Raji (cell line): ENCODE results near the gene EPGN.

ENCODE experiments used
- POLR2A ChIP-seq: IDR thresholded peaks from 2 replicates; pipeline ENCODE4 v1.6.1; 2011; ENCODE audit warnings: low read depth, low read length, control low read depth; ENCODE audit not compliant: insufficient read depth

The EPGN gene

DNA sequence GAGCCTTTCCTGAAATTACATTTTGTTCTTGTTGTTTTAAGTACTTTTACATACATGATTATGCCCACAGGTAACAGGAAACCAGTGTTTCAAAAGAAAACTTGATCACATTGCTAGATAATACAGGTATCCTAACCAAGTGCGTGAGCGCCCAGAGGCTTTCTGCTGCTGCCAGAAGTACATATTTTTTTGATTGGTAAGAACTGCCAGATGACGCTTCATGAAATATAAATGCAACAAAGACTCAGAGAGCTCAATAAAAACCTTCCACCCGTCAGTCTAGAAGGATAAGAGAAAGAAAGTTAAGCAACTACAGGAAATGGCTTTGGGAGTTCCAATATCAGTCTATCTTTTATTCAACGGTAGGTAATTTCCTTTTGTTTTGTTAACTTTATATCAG is at the start of gene EPGN:
EPGN (plus strand) TSS at position 256 of the 400 bp plus-strand sequence; CDS start at position 320, 64 bp downstream.
- TF ChIP-seq POLR2A = no peak

DNA sequence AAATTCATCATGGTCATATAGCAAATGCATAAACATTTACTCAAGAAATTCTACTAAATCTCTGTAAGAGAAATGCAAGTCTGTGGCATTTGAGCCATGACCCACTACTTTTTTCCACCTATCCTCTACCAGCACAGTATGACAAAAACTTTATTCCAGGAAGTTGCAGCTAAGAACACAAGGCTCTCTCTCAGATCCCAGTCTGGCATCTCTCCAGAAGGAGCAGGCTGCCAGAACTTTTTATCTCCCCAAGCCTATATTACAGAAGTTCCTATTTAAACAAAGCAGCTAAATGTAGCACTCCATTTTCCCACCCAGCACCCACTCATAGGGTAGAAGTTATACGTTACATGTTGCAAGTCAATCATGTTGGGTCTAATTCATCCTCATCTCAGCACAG is 49.3 kb upstream of the EPGN start:
- TF ChIP-seq POLR2A = no peak

DNA sequence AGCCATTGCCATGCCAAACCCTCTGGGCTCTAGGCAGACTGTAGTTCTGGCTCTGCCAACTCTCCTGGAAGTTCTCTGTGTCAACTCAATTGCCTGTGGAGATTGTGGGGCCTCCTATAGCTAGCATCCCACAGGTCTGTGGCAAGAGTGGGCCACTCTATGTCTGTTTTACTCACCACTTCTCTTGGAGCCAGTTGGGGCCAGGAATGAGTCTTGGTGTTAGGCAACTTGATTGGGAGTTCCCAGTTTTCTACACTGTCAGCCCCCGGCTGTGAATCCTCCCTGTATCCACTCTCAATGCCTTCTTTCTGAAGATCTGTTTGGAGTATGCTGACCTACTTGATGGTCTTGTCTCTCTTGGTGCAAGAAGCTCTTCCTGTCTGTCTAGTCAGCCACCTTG is 48.2 kb upstream of the EPGN start:
- no peak for TF ChIP-seq POLR2A

DNA sequence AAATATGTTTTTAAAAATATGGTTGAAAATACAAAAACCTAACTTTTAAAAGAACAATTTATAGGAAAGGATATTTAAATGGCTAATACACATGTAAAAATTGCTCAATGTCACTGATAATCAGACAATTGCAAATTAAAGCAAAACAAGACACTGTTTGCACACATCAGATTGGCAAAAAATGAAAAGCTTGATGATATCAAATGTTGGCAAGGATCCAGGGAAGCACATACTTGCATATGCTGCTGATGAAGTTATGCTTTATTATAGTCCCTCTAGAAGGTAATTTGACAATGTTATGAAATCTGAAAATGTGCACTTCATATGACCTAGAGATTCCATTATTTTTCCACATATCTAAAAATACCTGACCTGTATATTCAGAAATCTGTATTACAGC is 45.7 kb upstream of the EPGN start:
- no peak for TF ChIP-seq POLR2A

DNA sequence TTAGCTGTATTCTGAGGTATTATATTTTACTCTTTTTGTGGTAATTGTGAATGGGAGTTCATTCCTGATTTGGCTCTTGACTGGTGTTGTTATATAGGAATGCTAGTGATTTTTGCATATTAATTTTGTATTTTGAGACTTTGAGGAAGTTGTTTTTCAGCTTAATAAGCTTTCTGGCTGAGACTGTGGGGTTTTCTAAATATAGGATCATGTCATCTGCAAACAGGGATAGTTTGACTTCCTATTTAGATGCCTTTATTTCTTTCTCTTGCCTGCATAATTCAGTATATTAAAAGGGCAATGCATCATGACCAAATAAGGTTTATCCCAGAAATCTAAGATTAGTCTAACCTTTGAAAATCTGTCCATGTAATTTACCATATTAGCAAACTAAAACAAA is 44.7 kb upstream of the EPGN start:
- TF ChIP-seq POLR2A = no peak

DNA sequence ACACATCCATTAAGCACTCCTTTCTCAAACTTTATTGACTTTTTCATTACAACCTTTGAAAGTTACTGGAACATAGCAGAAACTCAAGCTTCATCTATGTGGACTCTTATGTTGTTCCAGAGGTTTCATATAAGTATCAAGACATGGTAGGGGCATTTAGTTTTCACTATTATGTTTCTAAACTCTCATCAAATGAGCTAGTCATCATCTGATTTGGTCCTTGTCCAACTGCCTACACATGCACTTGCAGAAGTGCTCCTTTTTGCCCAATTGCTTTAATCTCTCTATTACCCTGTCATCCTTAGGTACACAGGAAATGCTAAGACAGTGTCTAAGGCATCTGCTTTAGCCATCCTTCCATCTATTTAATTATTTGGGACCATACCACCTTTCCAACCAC is 42.2 kb upstream of the EPGN start:
- no peak for TF ChIP-seq POLR2A

- TF ChIP-seq POLR2A = no peak
Measured at GRCh38 chr4:74267998-74268606, 40.2 kb upstream of the EPGN start.

- no peak for TF ChIP-seq POLR2A
Measured at GRCh38 chr4:74268643-74269042, 39.6 kb upstream of the EPGN start.

GRCh38 chr4:74278490-74278889 is 29.8 kb upstream of the EPGN start:
- TF ChIP-seq POLR2A = no peak

DNA sequence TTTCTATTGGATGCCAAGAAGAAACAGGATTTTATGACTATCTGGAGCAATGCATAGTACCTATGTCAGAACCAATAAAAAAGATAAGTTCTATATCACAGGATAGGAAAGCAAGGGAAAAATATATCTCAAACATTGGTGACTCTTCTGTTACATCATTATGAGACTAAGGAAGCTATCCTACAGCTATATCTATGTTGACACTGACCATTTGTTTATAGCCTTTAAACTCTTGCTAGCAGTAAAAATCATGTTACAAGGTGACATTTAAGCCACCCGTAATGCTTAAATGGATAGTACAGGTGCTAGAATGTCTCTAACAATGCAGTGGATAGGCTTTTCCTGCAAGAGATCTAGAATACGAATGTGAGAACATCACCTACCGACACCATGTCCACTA is 28.6 kb upstream of the EPGN start:
- TF ChIP-seq POLR2A = no peak

DNA sequence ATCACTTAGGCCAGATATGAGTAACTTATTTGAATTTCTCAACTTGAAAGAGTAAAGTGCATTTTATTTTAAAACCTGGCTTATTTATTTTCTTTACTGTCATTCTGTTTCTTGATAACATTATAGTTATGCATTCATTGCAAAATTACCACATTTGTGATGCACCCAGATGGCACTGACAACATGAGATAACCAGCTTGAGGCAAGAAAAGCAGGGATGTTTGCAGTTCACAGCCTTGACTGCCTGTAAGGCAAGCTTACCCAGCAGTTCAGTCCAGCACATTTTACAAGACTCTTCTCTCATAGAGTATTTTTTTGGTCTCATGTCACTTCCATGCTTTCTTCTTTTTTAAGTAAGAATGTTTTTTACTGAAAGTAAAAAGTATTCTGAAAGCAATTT is 25.3 kb upstream of the EPGN start:
- TF ChIP-seq POLR2A = no peak

DNA sequence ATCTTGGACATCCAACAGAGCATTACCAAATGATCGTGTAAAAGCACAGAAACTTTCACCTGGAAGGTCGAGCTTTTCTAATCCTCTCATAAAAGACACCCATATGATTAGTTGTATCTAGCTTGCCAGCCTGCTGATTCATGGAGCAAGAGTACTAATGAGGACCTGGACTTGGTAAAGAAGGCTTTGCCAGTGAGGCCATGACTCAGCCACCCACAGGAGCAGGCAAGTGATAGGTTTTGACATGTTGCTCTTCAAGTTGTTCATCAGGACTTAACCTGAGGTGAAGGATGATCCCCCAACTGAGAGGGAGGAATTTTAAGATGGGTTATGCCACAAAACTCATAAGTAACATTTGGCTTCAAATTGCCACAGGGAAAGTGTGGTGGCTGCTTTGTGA is 24.7 kb upstream of the EPGN start:
- TF ChIP-seq POLR2A = no peak

DNA sequence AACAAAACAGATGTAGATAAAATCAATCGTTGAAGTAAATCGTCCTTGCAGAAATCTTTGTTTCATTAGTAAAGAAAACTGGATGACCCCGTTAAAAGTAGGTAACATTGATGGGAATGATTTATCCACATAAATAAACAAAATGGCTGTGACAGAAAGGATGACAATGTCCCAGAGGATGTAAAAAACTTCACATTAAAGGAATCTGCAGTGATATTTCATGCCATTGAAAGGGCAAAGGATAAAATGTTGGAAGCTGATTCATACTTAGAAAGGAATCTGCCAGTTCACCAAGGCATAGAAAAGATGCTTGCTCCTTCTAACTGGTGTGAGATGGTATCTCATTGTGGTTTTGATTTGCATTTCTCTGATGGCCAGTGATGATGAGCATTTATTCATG is 24.2 kb upstream of the EPGN start:
- TF ChIP-seq POLR2A = no peak

GRCh38 chr4:74287164-74287563 is 21.1 kb upstream of the EPGN start:
- no peak for TF ChIP-seq POLR2A

DNA sequence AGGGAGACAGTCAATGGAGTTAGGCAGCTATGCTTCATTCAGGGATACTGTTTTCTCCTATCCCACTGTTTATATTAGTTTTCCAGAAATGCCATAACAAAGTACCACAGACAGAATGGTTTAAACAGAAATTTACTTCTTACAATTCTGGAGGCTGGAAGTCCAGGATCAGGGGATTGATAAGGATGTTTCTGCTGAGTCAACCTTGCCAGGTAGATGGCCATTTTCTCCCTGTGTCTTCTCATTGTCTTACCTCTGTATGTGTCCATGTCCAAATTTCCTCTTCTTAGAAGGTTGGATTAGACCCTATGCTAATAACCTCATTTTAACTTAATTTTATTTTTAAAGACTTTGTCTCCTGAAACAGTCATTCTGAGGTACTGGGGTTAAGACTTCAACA is 20.5 kb upstream of the EPGN start:
- no peak for TF ChIP-seq POLR2A

DNA sequence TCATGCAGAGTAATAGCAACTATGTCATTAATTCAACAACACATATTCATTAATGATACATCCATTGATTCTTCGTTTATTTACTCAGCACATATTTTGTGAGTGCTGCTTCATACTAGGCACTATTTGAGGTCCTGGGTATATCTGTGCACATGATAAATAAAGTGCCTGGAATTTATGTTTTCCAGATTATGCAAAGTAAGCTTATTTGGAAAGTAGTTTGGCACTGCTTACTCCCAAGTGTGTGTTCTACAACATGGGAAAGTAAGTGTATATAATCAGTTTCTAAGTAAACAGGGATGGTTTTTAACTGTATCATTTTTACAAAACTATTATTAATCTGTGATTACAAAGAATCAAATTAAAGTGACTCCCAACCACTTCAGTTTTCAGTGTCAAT is 16.8 kb upstream of the EPGN start:
- TF ChIP-seq POLR2A = no peak

DNA sequence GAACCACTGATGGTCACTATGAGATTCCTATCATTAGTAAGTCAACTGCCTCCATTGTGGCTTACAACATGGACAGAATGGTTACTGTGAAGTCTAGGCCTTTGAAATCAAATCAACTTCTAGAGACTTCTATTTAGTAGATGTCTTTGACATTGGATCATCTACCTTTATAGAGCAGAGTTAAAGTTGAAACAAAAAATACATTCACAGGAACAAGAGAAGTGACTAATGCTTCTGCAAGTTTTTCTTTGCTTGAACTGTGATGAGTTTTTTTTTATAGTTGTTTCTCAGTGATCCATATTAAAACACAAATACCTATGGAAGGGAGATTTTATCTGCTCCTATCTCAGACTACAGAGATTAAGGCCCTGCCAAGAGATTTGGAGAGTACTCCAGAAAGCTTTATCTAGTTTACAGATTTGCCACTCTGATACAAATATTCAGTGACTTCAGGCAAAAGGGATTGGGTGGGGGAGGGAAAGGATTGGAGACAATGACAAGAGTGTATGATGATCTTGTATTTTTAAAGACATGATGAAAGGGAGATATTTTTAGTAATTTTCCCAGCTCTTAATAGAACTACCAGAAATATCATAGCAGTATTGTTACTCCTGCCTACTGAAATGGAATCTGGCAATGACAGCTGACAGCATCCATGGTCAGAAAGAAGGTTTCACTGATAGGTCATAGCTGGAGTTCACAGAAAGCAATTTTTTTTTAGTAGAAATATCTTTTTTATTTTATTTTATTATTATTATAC is 16.0 kb upstream of the EPGN start:
- no peak for TF ChIP-seq POLR2A
